HG03064 (cell line): Measurements from ENCODE around the gene BTBD17.

ENCODE experiments used
- ATAC-seq: cut with Tn5 transposase; IDR thresholded peaks from one replicate; pipeline ENCODE4 v1.9.1; 2021; ENCODE audit warnings: low read depth; ENCODE audit not compliant: unreplicated experiment

The BTBD17 gene

GRCh38 chr17:74339537-74340195 is 22.0 kb downstream of the BTBD17 start:
- no peak for ATAC-seq

- ATAC-seq = no peak
Observed at GRCh38 chr17:74337834-74338500, 23.7 kb downstream of the BTBD17 start.

GRCh38 chr17:74336307-74336706 is 25.4 kb downstream of the BTBD17 start:
- no peak for ATAC-seq

- no peak for ATAC-seq
Observed at GRCh38 chr17:74335529-74336062, 26.1 kb downstream of the BTBD17 start.

GRCh38 chr17:74334393-74335039 is 27.2 kb downstream of the BTBD17 start:
- ATAC-seq = no peak

- ATAC-seq = no peak
Observed at GRCh38 chr17:74332763-74333283, 28.8 kb downstream of the BTBD17 start.

GRCh38 chr17:74332017-74332650 is 29.5 kb downstream of the BTBD17 start:
- no peak for ATAC-seq

GRCh38 chr17:74330446-74330845 is 31.2 kb downstream of the BTBD17 start:
- ATAC-seq = no peak

- no peak for ATAC-seq
Observed at GRCh38 chr17:74329378-74329777, 32.3 kb downstream of the BTBD17 start.

GRCh38 chr17:74328487-74328886 is 33.2 kb downstream of the BTBD17 start:
- no peak for ATAC-seq

GRCh38 chr17:74326506-74326905 is 35.2 kb downstream of the BTBD17 start:
- no peak for ATAC-seq

GRCh38 chr17:74325743-74326379 is 35.8 kb downstream of the BTBD17 start, which contains the start of gene KIF19:
Gene KIF19 (plus strand): TSS chr17:74326226. CDS start chr17:74326350, 124 bp downstream.
- ATAC-seq = no peak

- ATAC-seq = no peak
Observed at GRCh38 chr17:74325376-74325742, 36.3 kb downstream of the BTBD17 start.

GRCh38 chr17:74324521-74324920 is 37.1 kb downstream of the BTBD17 start:
- no peak for ATAC-seq

GRCh38 chr17:74318391-74318790 is 43.3 kb downstream of the BTBD17 start:
- no peak for ATAC-seq

GRCh38 chr17:74317071-74317470 is 44.6 kb downstream of the BTBD17 start:
- ATAC-seq = no peak

- no peak for ATAC-seq
Observed at GRCh38 chr17:74316220-74316619, 45.4 kb downstream of the BTBD17 start.

- ATAC-seq = no peak
Observed at GRCh38 chr17:74314877-74315276, 46.8 kb downstream of the BTBD17 start.

- ATAC-seq = no peak
Observed at GRCh38 chr17:74309902-74310301, 51.8 kb downstream of the BTBD17 start.
